ENCODE measurements around the gene SLC39A7.
A peak's percentile ranks its signal among the peaks of the same experiment; 100 is the strongest.

The SLC39A7 gene

GRCh38 chr6:33201147-33201545, 479 bp downstream of the SLC39A7 start:
- DNase-seq, result no peak
- in situ Hi-C loops (cut with HindIII; ENCODE audit: low pct_ligation_motif_present, low pct_unique_long_range_greater_than_20kb, low sequenced_read_pairs), result no loop called here

- DNase-seq, result no peak
- in situ Hi-C loops (cut with HindIII; ENCODE audit: low pct_ligation_motif_present, low pct_unique_long_range_greater_than_20kb, low sequenced_read_pairs), result no loop called here
Observed at GRCh38 chr6:33201935-33202334, 1.3 kb downstream of the SLC39A7 start.

GRCh38 chr6:33202799-33203198, 2.1 kb downstream of the SLC39A7 start:
- in situ Hi-C loops (cut with HindIII; ENCODE audit: low pct_ligation_motif_present, low pct_unique_long_range_greater_than_20kb, low sequenced_read_pairs), result no loop called here

GRCh38 chr6:33203443-33204164, 2.9 kb downstream of the SLC39A7 start:
- no peak for DNase-seq
- in situ Hi-C loops (cut with HindIII; ENCODE audit: low pct_ligation_motif_present, low pct_unique_long_range_greater_than_20kb, low sequenced_read_pairs), result no loop called here

More at GRCh38 chr6:33202799-33203198, 2.1 kb downstream of the SLC39A7 start:
- DNase-seq, result no peak

GRCh38 chr6:33204165-33204414, 3.4 kb downstream of the SLC39A7 start:
- in situ Hi-C loops (cut with HindIII; ENCODE audit: low pct_ligation_motif_present, low pct_unique_long_range_greater_than_20kb, low sequenced_read_pairs), result no loop called here
- DNase-seq, result no peak

- peak; percentile 91 for DNase-seq
- in situ Hi-C loops (cut with HindIII; ENCODE audit: low pct_ligation_motif_present, low pct_unique_long_range_greater_than_20kb, low sequenced_read_pairs), result no loop called here
Observed at GRCh38 chr6:33204415-33205190, 3.9 kb downstream of the SLC39A7 start, which contains the start of gene HSD17B8. Gene HSD17B8 (plus strand): TSS chr6:33204655. CDS start chr6:33204669, 14 bp downstream.

GRCh38 chr6:33205191-33206026, 4.7 kb downstream of the SLC39A7 start:
- in situ Hi-C loops (cut with HindIII; ENCODE audit: low pct_ligation_motif_present, low pct_unique_long_range_greater_than_20kb, low sequenced_read_pairs), result no loop called here
- DNase-seq, result peak; percentile 94

GRCh38 chr6:33206027-33206863, 5.6 kb downstream of the SLC39A7 start:
- in situ Hi-C loops (cut with HindIII; ENCODE audit: low pct_ligation_motif_present, low pct_unique_long_range_greater_than_20kb, low sequenced_read_pairs), result no loop called here
- no peak for DNase-seq

GRCh38 chr6:33206864-33207551, 6.3 kb downstream of the SLC39A7 start:
- no peak for DNase-seq
- in situ Hi-C loops (cut with HindIII; ENCODE audit: low pct_ligation_motif_present, low pct_unique_long_range_greater_than_20kb, low sequenced_read_pairs), result no loop called here

- peak; percentile 58 for DNase-seq
- in situ Hi-C loops (cut with HindIII; ENCODE audit: low pct_ligation_motif_present, low pct_unique_long_range_greater_than_20kb, low sequenced_read_pairs), result no loop called here
Observed at GRCh38 chr6:33207552-33208090, 7.0 kb downstream of the SLC39A7 start.

- peak; percentile 67 for DNase-seq
- in situ Hi-C loops (cut with HindIII; ENCODE audit: low pct_ligation_motif_present, low pct_unique_long_range_greater_than_20kb, low sequenced_read_pairs), result no loop called here
Observed at GRCh38 chr6:33208091-33208967, 7.7 kb downstream of the SLC39A7 start, which contains the start of gene RING1. Gene RING1 (plus strand): TSS chr6:33208500. CDS start chr6:33208823, 323 bp downstream.

GRCh38 chr6:33209856-33210255, 9.2 kb downstream of the SLC39A7 start:
- in situ Hi-C loops (cut with HindIII; ENCODE audit: low pct_ligation_motif_present, low pct_unique_long_range_greater_than_20kb, low sequenced_read_pairs), result no loop called here
- DNase-seq, result no peak

- in situ Hi-C loops (cut with HindIII; ENCODE audit: low pct_ligation_motif_present, low pct_unique_long_range_greater_than_20kb, low sequenced_read_pairs), result no loop called here
- no peak for DNase-seq
Observed at GRCh38 chr6:33211136-33211535, 10.5 kb downstream of the SLC39A7 start.

- DNase-seq, result no peak
- in situ Hi-C loops (cut with HindIII; ENCODE audit: low pct_ligation_motif_present, low pct_unique_long_range_greater_than_20kb, low sequenced_read_pairs), result no loop called here
Observed at GRCh38 chr6:33211666-33212422, 11.2 kb downstream of the SLC39A7 start.

- in situ Hi-C loops (cut with HindIII; ENCODE audit: low pct_ligation_motif_present, low pct_unique_long_range_greater_than_20kb, low sequenced_read_pairs), result no loop called here
- DNase-seq, result no peak
Observed at GRCh38 chr6:33212857-33213165, 12.1 kb downstream of the SLC39A7 start.

Measured in ACHN (cell line).